ENCODE data around the gene LRRC8A. TPM values are rescaled to one million over a fixed set of nuclear protein-coding genes. Genes with fewer than 3 reads are reported as not detected.
"Not testable (repeated sequence)": the region's sequence is repeated elsewhere in the genome, so short reads cannot be mapped to it uniquely, and the experiment has no call there.

Gene LRRC8A
- total RNA-seq, 2 donors from 2014 or later: 54.6 to 58.7 TPM

DNA sequence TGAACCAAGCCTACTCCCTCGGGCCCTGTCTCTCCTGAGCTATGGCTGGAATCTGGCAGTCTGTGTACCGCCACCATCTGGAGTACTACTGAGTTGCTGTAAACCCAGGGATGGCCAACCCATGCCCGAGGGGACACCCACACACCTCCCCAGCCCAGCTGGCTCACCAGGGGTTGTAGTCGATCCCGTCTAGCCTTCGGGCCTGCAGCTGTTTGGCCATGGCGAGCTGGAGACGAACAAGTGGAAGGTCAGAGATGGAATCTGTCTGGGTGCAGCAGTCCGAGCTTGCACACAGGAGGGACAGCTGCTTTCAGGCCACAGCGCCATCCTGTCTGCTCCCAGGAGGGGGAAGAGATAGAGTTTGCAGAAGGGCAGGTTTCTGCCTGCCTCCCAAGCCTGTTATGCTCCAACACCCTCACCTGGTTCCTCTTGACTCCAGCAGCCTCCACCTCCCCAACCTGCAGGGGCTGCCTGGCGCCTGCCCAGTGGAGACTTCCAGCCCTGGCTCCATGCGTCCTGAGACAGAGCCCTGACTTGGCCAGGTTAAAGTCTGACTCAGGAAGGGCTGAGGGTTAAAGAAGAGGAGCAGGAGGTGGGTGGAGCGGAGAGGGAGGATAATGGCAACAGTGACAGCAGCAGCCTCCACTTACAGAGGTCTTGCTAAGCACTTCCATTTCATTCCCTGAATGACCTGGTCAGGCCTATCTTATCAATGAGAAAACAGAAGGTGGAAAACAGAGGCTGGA is 36.6 kb upstream of the LRRC8A start:
- Histone ChIP-seq H3K36me3 (ENCODE audit: control insufficient read depth, insufficient read depth, low read length) (no peaks in the 10 kb centered on the region), H3K27ac (ENCODE audit: low read depth, low read length) (peak overlapping the region; percentile 6), H3K27me3 (ENCODE audit: control insufficient read depth, insufficient read depth, low read length, poor library complexity, severe bottlenecking) (no peaks in the 10 kb centered on the region), H3K9me3 (ENCODE audit: control insufficient read depth, low read length) (peaks cover 16% of the 10 kb centered on the region), H3K4me1 (ENCODE audit: control insufficient read depth, insufficient read depth, low read length) (peaks cover 9% of the 10 kb centered on the region), H3K4me3 (ENCODE audit: low read length) (peak overlapping the region; percentile 40), H3K9ac (ENCODE audit: extremely low read depth, low read length, poor library complexity, severe bottlenecking) (no peak overlapping the region)
- Mint-ChIP-seq H3K9me3 (peaks cover 24% of the 10 kb centered on the region), H3K4me1 (peaks cover 8% of the 10 kb centered on the region), H3K27ac (peak overlapping the region; percentile 78), H3K4me3 (no peak overlapping the region), H3K27me3 (ENCODE audit: insufficient read depth) (no peaks in the 10 kb centered on the region), H3K36me3 (ENCODE audit: low read depth) (peaks cover 33% of the 10 kb centered on the region)
- 87 to 93% methylated on average over 9 to 13 of the region's 13 CpGs for WGBS, 2 experiments (ENCODE audit: insufficient coverage in 1 of 2, insufficient read length in 1 of 2)
- TF ChIP-seq, protein P1, sequence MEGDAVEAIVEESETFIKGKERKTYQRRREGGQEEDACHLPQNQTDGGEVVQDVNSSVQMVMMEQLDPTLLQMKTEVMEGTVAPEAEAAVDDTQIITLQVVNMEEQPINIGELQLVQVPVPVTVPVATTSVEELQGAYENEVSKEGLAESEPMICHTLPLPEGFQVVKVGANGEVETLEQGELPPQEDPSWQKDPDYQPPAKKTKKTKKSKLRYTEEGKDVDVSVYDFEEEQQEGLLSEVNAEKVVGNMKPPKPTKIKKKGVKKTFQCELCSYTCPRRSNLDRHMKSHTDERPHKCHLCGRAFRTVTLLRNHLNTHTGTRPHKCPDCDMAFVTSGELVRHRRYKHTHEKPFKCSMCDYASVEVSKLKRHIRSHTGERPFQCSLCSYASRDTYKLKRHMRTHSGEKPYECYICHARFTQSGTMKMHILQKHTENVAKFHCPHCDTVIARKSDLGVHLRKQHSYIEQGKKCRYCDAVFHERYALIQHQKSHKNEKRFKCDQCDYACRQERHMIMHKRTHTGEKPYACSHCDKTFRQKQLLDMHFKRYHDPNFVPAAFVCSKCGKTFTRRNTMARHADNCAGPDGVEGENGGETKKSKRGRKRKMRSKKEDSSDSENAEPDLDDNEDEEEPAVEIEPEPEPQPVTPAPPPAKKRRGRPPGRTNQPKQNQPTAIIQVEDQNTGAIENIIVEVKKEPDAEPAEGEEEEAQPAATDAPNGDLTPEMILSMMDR (conservative IDR thresholded peaks at IDR 0.05): peak; percentile 60
- peak; percentile 76 for DNase-seq

DNA sequence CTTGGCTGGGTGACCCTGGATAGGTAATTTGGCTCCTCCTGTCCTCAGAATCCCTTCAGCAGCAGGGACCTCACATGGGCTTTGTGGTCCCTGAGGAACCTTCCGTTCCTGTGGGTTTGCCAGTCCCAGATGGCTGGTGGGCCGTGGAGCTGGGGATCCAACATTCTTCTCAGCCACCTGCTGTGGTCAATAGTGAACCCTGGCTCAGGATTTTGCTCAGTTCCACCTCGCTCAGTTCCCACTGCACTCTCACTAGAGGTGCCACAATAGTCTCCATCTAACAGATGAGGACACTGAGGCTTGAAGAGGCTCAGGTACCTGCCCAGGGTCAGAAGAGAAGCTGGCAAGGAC is 35.3 kb upstream of the LRRC8A start:
- TF ChIP-seq, protein P1 (conservative IDR thresholded peaks at IDR 0.05): no peak
- Histone ChIP-seq H3K4me3 (ENCODE audit: low read length) (no peak overlapping the region), H3K36me3 (ENCODE audit: control insufficient read depth, insufficient read depth, low read length) (no peaks in the 10 kb centered on the region), H3K9ac (ENCODE audit: extremely low read depth, low read length, poor library complexity, severe bottlenecking) (no peak overlapping the region), H3K9me3 (ENCODE audit: control insufficient read depth, low read length) (peaks cover 28% of the 10 kb centered on the region), H3K27ac (ENCODE audit: low read depth, low read length) (no peak overlapping the region), H3K27me3 (ENCODE audit: control insufficient read depth, insufficient read depth, low read length, poor library complexity, severe bottlenecking) (no peaks in the 10 kb centered on the region), H3K4me1 (ENCODE audit: control insufficient read depth, insufficient read depth, low read length) (peaks cover 9% of the 10 kb centered on the region)
- H3K4me3 Mint-ChIP-seq: no peak overlapping the region
- H3K27me3 Mint-ChIP-seq (ENCODE audit: insufficient read depth): no peaks in the 10 kb centered on the region
- H3K36me3 Mint-ChIP-seq (ENCODE audit: low read depth): peaks cover 38% of the 10 kb centered on the region
- WGBS, 2 experiments (ENCODE audit: insufficient coverage in 1 of 2, insufficient read length in 1 of 2): 92 to 97% methylated on average over 3 of the region's 3 CpGs
- no peak for DNase-seq
- H3K27ac Mint-ChIP-seq: no peak overlapping the region
- peaks cover 36% of the 10 kb centered on the region for H3K9me3 Mint-ChIP-seq
- H3K4me1 Mint-ChIP-seq: peaks cover 8% of the 10 kb centered on the region

GRCh38 chr9:128847803-128848202 is 34.1 kb upstream of the LRRC8A start:
- H3K4me1 Mint-ChIP-seq: peaks cover 8% of the 10 kb centered on the region
- peaks cover 30% of the 10 kb centered on the region for H3K9me3 ChIP-seq (ENCODE audit: control insufficient read depth, low read length)
- 94 to 100% methylated on average over 1 of the region's 1 CpG for WGBS, 2 experiments (ENCODE audit: insufficient coverage in 1 of 2, insufficient read length in 1 of 2)
- TF ChIP-seq, protein P1 (conservative IDR thresholded peaks at IDR 0.05): no peak
- peaks cover 9% of the 10 kb centered on the region for H3K4me1 ChIP-seq (ENCODE audit: control insufficient read depth, insufficient read depth, low read length)
- no peaks in the 10 kb centered on the region for H3K27me3 ChIP-seq (ENCODE audit: control insufficient read depth, insufficient read depth, low read length, poor library complexity, severe bottlenecking)
- DNase-seq: no peak
- no peak overlapping the region for H3K4me3 ChIP-seq (ENCODE audit: low read length)
- no peaks in the 10 kb centered on the region for H3K36me3 ChIP-seq (ENCODE audit: control insufficient read depth, insufficient read depth, low read length)
- peaks cover 39% of the 10 kb centered on the region for H3K9me3 Mint-ChIP-seq
- peaks cover 32% of the 10 kb centered on the region for H3K36me3 Mint-ChIP-seq (ENCODE audit: low read depth)
- no peak overlapping the region for H3K27ac Mint-ChIP-seq
- no peak overlapping the region for H3K27ac ChIP-seq (ENCODE audit: low read depth, low read length)
- no peak overlapping the region for H3K4me3 Mint-ChIP-seq
- H3K9ac ChIP-seq (ENCODE audit: extremely low read depth, low read length, poor library complexity, severe bottlenecking): no peak overlapping the region
- H3K27me3 Mint-ChIP-seq (ENCODE audit: insufficient read depth): no peaks in the 10 kb centered on the region

DNA sequence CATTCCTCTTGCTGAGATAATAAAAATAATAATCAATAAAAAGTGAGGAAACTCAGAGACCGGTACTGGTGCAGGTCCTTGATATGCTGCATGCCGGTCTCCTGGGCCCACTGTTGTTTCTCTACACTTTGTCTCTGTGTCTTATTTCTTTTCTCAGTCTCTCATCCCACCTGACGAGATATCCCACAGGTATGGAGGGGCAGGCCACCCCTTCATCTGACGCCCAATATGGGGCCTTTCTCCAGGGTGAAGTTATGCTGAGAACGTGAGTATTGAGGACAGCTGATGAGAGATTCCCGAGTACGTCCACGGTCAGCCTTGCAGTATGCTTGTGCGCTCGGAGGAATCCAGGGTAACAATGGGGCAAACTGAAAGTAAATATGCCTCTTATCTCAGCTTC is 30.9 kb upstream of the LRRC8A start:
- not testable (repeated sequence) for H3K4me3 Mint-ChIP-seq; DNase-seq; H3K36me3 ChIP-seq (ENCODE audit: control insufficient read depth, insufficient read depth, low read length); H3K9ac ChIP-seq (ENCODE audit: extremely low read depth, low read length, poor library complexity, severe bottlenecking); H3K27ac Mint-ChIP-seq; H3K27me3 ChIP-seq (ENCODE audit: control insufficient read depth, insufficient read depth, low read length, poor library complexity, severe bottlenecking); H3K27me3 Mint-ChIP-seq (ENCODE audit: insufficient read depth); H3K4me1 Mint-ChIP-seq; H3K27ac ChIP-seq (ENCODE audit: low read depth, low read length); H3K4me1 ChIP-seq (ENCODE audit: control insufficient read depth, insufficient read depth, low read length)
- 89 to 93% methylated on average over 6 to 10 of the region's 10 CpGs for WGBS, 2 experiments (ENCODE audit: insufficient coverage in 1 of 2, insufficient read length in 1 of 2)
- Histone ChIP-seq H3K4me3 (ENCODE audit: low read length) (peak overlapping the region; percentile 12), H3K9me3 (ENCODE audit: control insufficient read depth, low read length) (peaks cover 30% of the 10 kb centered on the region)
- Mint-ChIP-seq H3K36me3 (ENCODE audit: low read depth) (peaks cover 26% of the 10 kb centered on the region), H3K9me3 (peaks cover 39% of the 10 kb centered on the region)
